Brain microvascular endothelial cell (primary cell): Measurements from ENCODE around the gene TBC1D16.
A peak's percentile ranks its signal among the peaks of the same experiment; 100 is the strongest.

ENCODE experiments used
- DNase-seq: peaks from one replicate; pipeline ENCODE4 v3.0.0-alpha.2; 2020
- H3K27ac ChIP-seq: fragments of 250-450 bp; sonication (Bioruptor Pico); 2 replicates; pipeline ENCODE4 v1.5.1; 2020; ENCODE audit warnings: mild to moderate bottlenecking, moderate library complexity
- H3K27me3 ChIP-seq: fragments of 250-450 bp; sonication (Bioruptor Pico); replicated peaks from 2 replicates; pipeline ENCODE4 v1.5.1; 2020; ENCODE audit warnings: mild to moderate bottlenecking
- H3K36me3 ChIP-seq: fragments of 250-450 bp; sonication (Bioruptor Pico); replicated peaks from 2 replicates; pipeline ENCODE4 v1.5.1; 2020; ENCODE audit warnings: mild to moderate bottlenecking
- H3K4me3 ChIP-seq: 2 replicates; pipeline ENCODE4 v1.5.1; 2011; ENCODE audit warnings: low read depth, mild to moderate bottlenecking, control low read depth, low read length, moderate library complexity
- CTCF ChIP-seq: IDR thresholded peaks from 2 replicates; pipeline ENCODE4 v1.5.1; 2011; ENCODE audit warnings: low read depth, mild to moderate bottlenecking, moderate library complexity, low read length, control low read depth, inconsistent platforms; ENCODE audit errors: missing control alignments
- in situ Hi-C: cut with HindIII; loops from 2 replicates; pipeline ENCODE4 v1.10.0; 2017; ENCODE audit warnings: low sequenced_read_pairs, low pct_ligation_motif_present

Gene TBC1D16

GRCh38 chr17:79954281-79955166 is 81.1 kb downstream of the TBC1D16 start:
- no peaks in the 10 kb centered on the region for H3K27me3 ChIP-seq
- in situ Hi-C loops, result no loop called here
- H3K27ac ChIP-seq, result no peak overlapping the region
- H3K4me3 ChIP-seq, result no peak overlapping the region
- peaks cover 3% of the 10 kb centered on the region for H3K36me3 ChIP-seq
- TF ChIP-seq CTCF, result no peak
- no peak for DNase-seq

GRCh38 chr17:79953335-79953734 is 82.3 kb downstream of the TBC1D16 start:
- Histone ChIP-seq H3K36me3 (peaks cover 11% of the 10 kb centered on the region), H3K27ac (no peak overlapping the region), H3K27me3 (no peaks in the 10 kb centered on the region), H3K4me3 (no peak overlapping the region)
- no peak for TF ChIP-seq CTCF
- DNase-seq, result no peak
- in situ Hi-C loops, result no loop called here

GRCh38 chr17:79952901-79953300 is 82.8 kb downstream of the TBC1D16 start:
- no peak overlapping the region for H3K27ac ChIP-seq
- H3K36me3 ChIP-seq, result peaks cover 11% of the 10 kb centered on the region

GRCh38 chr17:79952265-79952877 is 83.3 kb downstream of the TBC1D16 start:
- DNase-seq, result no peak
- in situ Hi-C loops, result no loop called here

More at GRCh38 chr17:79952901-79953300, 82.8 kb downstream of the TBC1D16 start:
- H3K4me3 ChIP-seq, result no peak overlapping the region
- DNase-seq, result no peak
- in situ Hi-C loops, result no loop called here
- TF ChIP-seq CTCF, result no peak
- H3K27me3 ChIP-seq, result no peaks in the 10 kb centered on the region

More at GRCh38 chr17:79952265-79952877, 83.3 kb downstream of the TBC1D16 start:
- no peak for TF ChIP-seq CTCF
- peak overlapping the region; percentile 31 for H3K4me3 ChIP-seq
- peak overlapping the region; percentile 70 for H3K27ac ChIP-seq
- peaks cover 11% of the 10 kb centered on the region for H3K36me3 ChIP-seq
- H3K27me3 ChIP-seq, result no peaks in the 10 kb centered on the region
